Esophagus muscularis mucosa (tissue), 3 donors: ENCODE data around the gene NHSL1.

Experiments used
- POLR2AphosphoS5 ChIP-seq, 2 donors: sonication (generic); formaldehyde crosslinking; IDR thresholded peaks; one replicate each; pipeline ENCODE4 v1.6.1; 2017; ENCODE audit warnings: antibody characterized with exemption in 2 of 2
- TF ChIP-seq, protein P1 (sequence below), 3 experiments: fragments of 200-600 bp in 2 of 3; fragments of 450-650 bp in 1 of 3; sonication (generic) in 2 of 3; IDR thresholded peaks; one replicate each; pipeline ENCODE4 v1.5.1; 2017 to 2019; ENCODE audit warnings: antibody characterized with exemption in 3 of 3, mild to moderate bottlenecking in 2 of 3, moderate library complexity in 1 of 3

DNA sequence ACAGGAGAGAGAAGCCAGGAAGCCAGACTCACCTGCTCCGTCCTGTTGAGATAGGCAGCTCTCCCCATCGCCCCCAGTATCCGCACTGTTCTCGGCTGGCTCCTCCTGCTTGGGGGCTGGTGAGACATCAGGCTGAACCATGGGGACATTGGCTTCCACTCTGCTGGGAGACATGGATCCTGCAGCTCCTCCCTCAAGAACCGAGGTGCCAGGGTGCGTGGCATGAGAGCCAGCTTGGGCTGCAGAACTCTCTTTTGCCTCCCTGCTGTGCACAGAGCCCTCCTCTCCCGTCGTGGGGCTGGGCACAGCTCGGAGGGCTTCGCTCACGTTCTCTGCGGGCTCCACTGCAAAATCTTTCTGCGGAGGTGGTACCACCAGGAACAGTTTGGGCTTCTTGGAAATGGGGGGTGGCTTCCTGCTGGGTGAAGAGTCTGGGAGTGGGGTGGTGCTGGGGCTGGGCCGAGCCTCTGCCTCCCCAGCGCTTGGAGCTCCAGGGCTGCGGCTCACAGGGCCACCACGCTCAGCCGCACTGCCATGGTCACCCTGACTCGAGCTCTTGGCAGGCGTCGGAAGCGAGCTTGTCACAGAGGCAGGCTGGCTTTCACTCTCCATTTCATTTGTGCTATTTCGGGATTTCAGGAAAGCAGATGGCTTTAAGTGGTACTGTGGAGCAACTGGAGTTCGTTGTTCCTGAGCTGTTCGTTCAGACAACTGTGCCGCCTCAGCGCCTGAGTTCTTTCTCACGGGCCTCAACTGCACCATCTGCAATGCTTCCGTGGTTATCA is 68.7 kb downstream of the NHSL1 start:
- TF ChIP-seq, protein P1, sequence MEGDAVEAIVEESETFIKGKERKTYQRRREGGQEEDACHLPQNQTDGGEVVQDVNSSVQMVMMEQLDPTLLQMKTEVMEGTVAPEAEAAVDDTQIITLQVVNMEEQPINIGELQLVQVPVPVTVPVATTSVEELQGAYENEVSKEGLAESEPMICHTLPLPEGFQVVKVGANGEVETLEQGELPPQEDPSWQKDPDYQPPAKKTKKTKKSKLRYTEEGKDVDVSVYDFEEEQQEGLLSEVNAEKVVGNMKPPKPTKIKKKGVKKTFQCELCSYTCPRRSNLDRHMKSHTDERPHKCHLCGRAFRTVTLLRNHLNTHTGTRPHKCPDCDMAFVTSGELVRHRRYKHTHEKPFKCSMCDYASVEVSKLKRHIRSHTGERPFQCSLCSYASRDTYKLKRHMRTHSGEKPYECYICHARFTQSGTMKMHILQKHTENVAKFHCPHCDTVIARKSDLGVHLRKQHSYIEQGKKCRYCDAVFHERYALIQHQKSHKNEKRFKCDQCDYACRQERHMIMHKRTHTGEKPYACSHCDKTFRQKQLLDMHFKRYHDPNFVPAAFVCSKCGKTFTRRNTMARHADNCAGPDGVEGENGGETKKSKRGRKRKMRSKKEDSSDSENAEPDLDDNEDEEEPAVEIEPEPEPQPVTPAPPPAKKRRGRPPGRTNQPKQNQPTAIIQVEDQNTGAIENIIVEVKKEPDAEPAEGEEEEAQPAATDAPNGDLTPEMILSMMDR (IDR thresholded peaks at IDR 0.05) = no peak
- no peak for TF ChIP-seq POLR2AphosphoS5 (IDR thresholded peaks at IDR 0.05)
